Psoas muscle (tissue), 8 donors: ENCODE measurements around the gene TMEM86B. TPM values are rescaled to one million over a fixed set of nuclear protein-coding genes. Genes with fewer than 3 reads are reported as not detected.

Experiments
- ATAC-seq, 4 donors: fragments of 200-7000 bp; cut with Tn5 transposase; one replicate each; pipeline ENCODE4 v1.9.1; 2020; ENCODE audit warnings: moderate library complexity in 3 of 4, mild to moderate bottlenecking in 2 of 4
- DNase-seq, 2 donors: peaks; one replicate each; pipeline ENCODE4 v3.0.0-alpha.2; 2020
- H3K27ac ChIP-seq: fragments of 200-600 bp; one replicate; pipeline ENCODE4 v1.8.0; 2022
- H3K27me3 ChIP-seq, 3 donors: fragments of 200-600 bp in 1 of 3; one replicate each; pipeline versions ENCODE4 v1.6.1 to v1.8.0; 2013 to 2022; ENCODE audit warnings: low read length in 2 of 3, mild to moderate bottlenecking in 2 of 3, moderate library complexity in 1 of 3; ENCODE audit not compliant: insufficient read depth in 3 of 3
- H3K36me3 ChIP-seq, 2 donors: fragments of 200-600 bp in 1 of 2; one replicate each; pipeline versions ENCODE4 v1.6.1 to v1.8.0; 2013 to 2022; ENCODE audit warnings: low read depth in 1 of 2, mild to moderate bottlenecking in 1 of 2, moderate library complexity in 1 of 2; ENCODE audit not compliant: insufficient read depth in 1 of 2
- H3K4me1 ChIP-seq: fragments of 200-600 bp; one replicate; pipeline ENCODE4 v1.8.0; 2022
- H3K4me3 ChIP-seq: fragments of 200-600 bp; one replicate; pipeline ENCODE4 v1.8.0; 2022; ENCODE audit warnings: mild to moderate bottlenecking
- H3K9me3 ChIP-seq: fragments of 200-600 bp; one replicate; pipeline ENCODE4 v1.8.0; 2022
- WGBS, 3 donors: extraction: QIAGEN DNeasy Blood & Tissue Kit; methylation state at CpG; one replicate each; pipeline versions ENCODE4 v1.1.6 to v1.1.7; 2013; 5-methylcytosine and 5-hydroxymethylcytosine counted together
- intact Hi-C, 2 donors: fragments of 100-400 bp; cut with DNase I; formaldehyde crosslinking; loops; one replicate each; pipeline versions ENCODE4 v1.11.0 to v1.14.2; 2022
- polyA plus RNA-seq, 3 donors: library from polyadenylated mRNA; stranded (reverse); fragments of 200-250 nt; gene quantifications; one replicate each; pipeline ENCODE4 v1.2.3, GENCODE V29; 2013
- total RNA-seq, 4 donors: library from RNA; stranded (reverse); fragmentation: NEBNext Ultra II Directional in 2 of 4; extraction: Animal tissue kit (Norgen Biotek cat#: 25700) in 2 of 4; gene quantifications; one replicate each; pipeline versions ENCODE4 v1.2.1 to v1.2.4, GENCODE V29; 2021 to 2023
- TF ChIP-seq, protein P1 (sequence below): fragments of 200-600 bp; IDR thresholded peaks from one replicate; pipeline ENCODE4 v1.8.0; 2022; ENCODE audit warnings: antibody characterized with exemption
- donor health status: healthy with polysubstance abuse.
- donor health status: DM: no; HTN: no; CAD: no; lungs with moderate emphysema.
- donor health status: Bipolar disorder and iron deficiency.
- donor health status: healthy.
- donor health status: DM: yes; HTN: yes; CAD: no.
- donor health status: DM: no; HTN: no; CAD: no.
- donor health status: DM: no; HTN: no; CAD: no.
- donor health status: DM: yes; HTN: yes; CAD: no.

TMEM86B gene
- total and polyA plus RNA-seq, 7 donors, result 0.68 to 2.4 (median 2.1) TPM

GRCh38 chr19:55255618-55256423, 27.3 kb upstream of the TMEM86B start:
- H3K36me3 ChIP-seq, result no peaks in the 10 kb centered on the region
- ATAC-seq (no peak), DNase-seq (peak in 1 of 2 donors; percentile 46)
- H3K4me1 ChIP-seq, result peaks cover 63% of the 10 kb centered on the region
- no peaks in the 10 kb centered on the region for H3K9me3 ChIP-seq
- peak overlapping the region; percentile 92 for H3K4me3 ChIP-seq
- intact Hi-C loops, result no loop called here
- TF ChIP-seq, protein P1, sequence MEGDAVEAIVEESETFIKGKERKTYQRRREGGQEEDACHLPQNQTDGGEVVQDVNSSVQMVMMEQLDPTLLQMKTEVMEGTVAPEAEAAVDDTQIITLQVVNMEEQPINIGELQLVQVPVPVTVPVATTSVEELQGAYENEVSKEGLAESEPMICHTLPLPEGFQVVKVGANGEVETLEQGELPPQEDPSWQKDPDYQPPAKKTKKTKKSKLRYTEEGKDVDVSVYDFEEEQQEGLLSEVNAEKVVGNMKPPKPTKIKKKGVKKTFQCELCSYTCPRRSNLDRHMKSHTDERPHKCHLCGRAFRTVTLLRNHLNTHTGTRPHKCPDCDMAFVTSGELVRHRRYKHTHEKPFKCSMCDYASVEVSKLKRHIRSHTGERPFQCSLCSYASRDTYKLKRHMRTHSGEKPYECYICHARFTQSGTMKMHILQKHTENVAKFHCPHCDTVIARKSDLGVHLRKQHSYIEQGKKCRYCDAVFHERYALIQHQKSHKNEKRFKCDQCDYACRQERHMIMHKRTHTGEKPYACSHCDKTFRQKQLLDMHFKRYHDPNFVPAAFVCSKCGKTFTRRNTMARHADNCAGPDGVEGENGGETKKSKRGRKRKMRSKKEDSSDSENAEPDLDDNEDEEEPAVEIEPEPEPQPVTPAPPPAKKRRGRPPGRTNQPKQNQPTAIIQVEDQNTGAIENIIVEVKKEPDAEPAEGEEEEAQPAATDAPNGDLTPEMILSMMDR, result no peak
- WGBS, 3 donors, result 61 to 69% (median 63%) methylated on average over 17 of the region's 17 CpGs
- H3K27me3 ChIP-seq, result no peaks in the 10 kb centered on the region
- H3K27ac ChIP-seq, result no peak overlapping the region

GRCh38 chr19:55254625-55254977, 26.0 kb upstream of the TMEM86B start:
- H3K9me3 ChIP-seq, result no peaks in the 10 kb centered on the region
- DNase-seq (no peak), ATAC-seq (no peak)
- intact Hi-C loops, result no loop called here
- peak overlapping the region; percentile 52 for H3K4me3 ChIP-seq
- TF ChIP-seq, protein P1, result no peak
- no peaks in the 10 kb centered on the region for H3K27me3 ChIP-seq
- H3K27ac ChIP-seq, result no peak overlapping the region
- peaks cover 56% of the 10 kb centered on the region for H3K4me1 ChIP-seq
- 38 to 54% (median 46%) methylated on average over 6 of the region's 6 CpGs for WGBS, 3 donors
- H3K36me3 ChIP-seq, result no peaks in the 10 kb centered on the region

DNA sequence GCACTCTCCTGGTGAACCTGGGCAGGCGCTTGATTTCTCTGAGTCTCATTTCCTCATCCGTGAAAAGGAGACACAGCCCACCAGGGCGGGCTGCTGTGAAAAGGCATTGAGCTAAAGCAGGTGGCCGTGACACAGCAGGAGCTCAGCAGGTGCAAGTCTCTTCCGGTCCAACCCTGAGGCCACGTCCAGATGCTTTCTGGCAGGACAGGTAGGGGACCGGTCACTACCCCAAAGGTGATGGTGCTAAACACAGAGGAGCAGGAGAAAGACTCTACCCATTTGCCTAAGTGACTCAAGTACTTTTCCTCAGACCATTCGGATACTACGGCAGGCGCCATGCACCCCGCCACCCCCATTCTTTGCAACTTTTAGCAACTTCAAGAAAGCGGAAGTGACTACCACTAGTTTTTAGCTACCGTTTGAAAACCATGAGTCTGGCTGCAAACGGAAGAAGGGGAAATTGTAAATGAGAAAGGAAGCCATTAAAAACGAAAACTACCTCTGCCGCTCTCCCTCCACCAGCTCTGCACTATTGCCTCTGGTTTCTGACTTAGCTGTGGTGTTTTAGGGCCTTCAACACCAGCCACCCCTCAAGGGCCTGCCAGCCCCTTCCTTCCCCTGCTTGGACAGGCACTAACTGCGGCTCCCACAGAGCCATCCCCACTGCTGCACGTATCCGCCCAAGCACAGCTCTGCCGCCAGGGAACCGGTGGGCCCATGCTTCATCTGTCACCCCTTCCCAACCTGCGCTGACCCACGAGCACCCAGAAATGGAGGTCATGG, 25.5 kb upstream of the TMEM86B start:
- TF ChIP-seq, protein P1, result no peak
- ATAC-seq, result no peak
- H3K4me1 ChIP-seq, result peaks cover 55% of the 10 kb centered on the region
- peak overlapping the region; percentile 52 for H3K4me3 ChIP-seq
- H3K27ac ChIP-seq, result no peak overlapping the region
- H3K36me3 ChIP-seq, result no peaks in the 10 kb centered on the region
- H3K9me3 ChIP-seq, result no peaks in the 10 kb centered on the region
- 62 to 69% (median 66%) methylated on average over 23 of the region's 23 CpGs for WGBS, 3 donors
- DNase-seq, result peak in 1 of 2 donors; percentile 50
- no peaks in the 10 kb centered on the region for H3K27me3 ChIP-seq
- intact Hi-C loops, result no loop called here

GRCh38 chr19:55252760-55253663, 24.4 kb upstream of the TMEM86B start:
- peak in 1 of 2 donors; percentile 33 for DNase-seq
- Histone ChIP-seq H3K4me3 (no peak overlapping the region), H3K27me3 (no peaks in the 10 kb centered on the region), H3K9me3 (no peaks in the 10 kb centered on the region), H3K4me1 (peaks cover 55% of the 10 kb centered on the region), H3K27ac (no peak overlapping the region), H3K36me3 (no peaks in the 10 kb centered on the region)
- 76 to 85% (median 80%) methylated on average over 21 of the region's 21 CpGs for WGBS, 3 donors
- intact Hi-C loops, result no loop called here
- ATAC-seq, result no peak
- TF ChIP-seq, protein P1, result no peak
